Measurements from ENCODE around the gene PITPNB. TPM values are rescaled to one million over a fixed set of nuclear protein-coding genes. Genes with fewer than 3 reads are reported as not detected.

Gene PITPNB
- total RNA-seq, 2 experiments from 2014 or later: 109 to 124 TPM

DNA sequence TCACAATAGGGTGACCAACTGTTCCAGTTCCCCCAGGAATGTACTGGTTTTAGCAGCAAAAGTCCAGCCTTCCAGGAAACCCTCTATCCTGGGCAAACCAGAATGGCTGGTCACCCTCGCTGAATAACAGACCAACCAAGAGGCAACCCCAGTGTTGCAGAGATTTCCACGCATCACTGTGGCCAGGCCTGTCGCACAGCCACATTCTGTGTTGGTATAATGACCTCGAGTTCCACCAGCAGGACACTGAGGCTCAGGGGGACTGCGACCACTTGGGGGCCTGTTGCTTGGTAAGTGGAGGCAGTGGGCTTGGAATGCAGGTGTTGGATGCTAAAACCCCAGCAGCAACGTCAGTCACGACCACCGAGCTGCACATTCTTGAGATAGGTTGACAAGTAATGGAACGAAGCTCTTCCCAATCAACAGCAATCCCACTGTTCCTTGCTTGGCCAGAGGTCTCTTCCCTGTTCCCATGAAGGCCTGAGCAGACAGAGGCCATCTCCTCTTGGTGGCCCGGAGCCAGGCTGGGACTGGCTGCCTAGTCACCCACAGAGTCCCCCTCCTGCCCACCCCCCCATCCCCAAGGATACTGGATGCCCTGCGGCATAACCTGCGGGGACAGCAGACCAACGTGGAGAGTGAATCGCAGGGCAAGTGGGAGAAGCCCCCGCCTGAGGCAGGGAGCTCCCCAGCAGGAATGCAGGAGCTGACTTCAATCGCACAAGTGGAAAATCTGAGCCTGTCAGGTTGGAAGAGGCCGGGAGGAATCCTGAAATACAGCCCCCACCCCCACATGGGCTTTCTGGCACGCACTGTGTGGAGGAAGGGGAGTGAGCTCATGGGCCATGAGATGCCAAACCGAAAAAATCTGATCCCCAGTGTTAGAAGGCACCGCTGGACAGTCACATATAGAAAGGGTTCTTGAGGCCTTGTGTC is 74.1 kb downstream of the PITPNB start:
- no peaks in the 10 kb centered on the region for H3K27me3 Mint-ChIP-seq
- H3K9me3 Mint-ChIP-seq: no peaks in the 10 kb centered on the region
- H3K36me3 Mint-ChIP-seq: peaks cover 24% of the 10 kb centered on the region
- no peak overlapping the region for H3K27ac Mint-ChIP-seq
- no peak overlapping the region for H3K4me3 Mint-ChIP-seq
- DNase-seq: no peak
- H3K4me1 Mint-ChIP-seq: peaks cover 1% of the 10 kb centered on the region

- Mint-ChIP-seq H3K27me3 (no peaks in the 10 kb centered on the region), H3K36me3 (peaks cover 25% of the 10 kb centered on the region), H3K27ac (no peak overlapping the region), H3K4me1 (peaks cover 1% of the 10 kb centered on the region), H3K4me3 (no peak overlapping the region), H3K9me3 (no peaks in the 10 kb centered on the region)
- DNase-seq: no peak
Observed at GRCh38 chr22:27844256-27844655, 74.8 kb downstream of the PITPNB start.

- no peaks in the 10 kb centered on the region for H3K27me3 Mint-ChIP-seq
- H3K9me3 Mint-ChIP-seq: peaks cover 3% of the 10 kb centered on the region
- no peak overlapping the region for H3K4me3 Mint-ChIP-seq
- H3K4me1 Mint-ChIP-seq: no peaks in the 10 kb centered on the region
- no peak for DNase-seq
- peaks cover 22% of the 10 kb centered on the region for H3K36me3 Mint-ChIP-seq
- no peak overlapping the region for H3K27ac Mint-ChIP-seq
Observed at GRCh38 chr22:27843441-27843840, 75.6 kb downstream of the PITPNB start.

DNA sequence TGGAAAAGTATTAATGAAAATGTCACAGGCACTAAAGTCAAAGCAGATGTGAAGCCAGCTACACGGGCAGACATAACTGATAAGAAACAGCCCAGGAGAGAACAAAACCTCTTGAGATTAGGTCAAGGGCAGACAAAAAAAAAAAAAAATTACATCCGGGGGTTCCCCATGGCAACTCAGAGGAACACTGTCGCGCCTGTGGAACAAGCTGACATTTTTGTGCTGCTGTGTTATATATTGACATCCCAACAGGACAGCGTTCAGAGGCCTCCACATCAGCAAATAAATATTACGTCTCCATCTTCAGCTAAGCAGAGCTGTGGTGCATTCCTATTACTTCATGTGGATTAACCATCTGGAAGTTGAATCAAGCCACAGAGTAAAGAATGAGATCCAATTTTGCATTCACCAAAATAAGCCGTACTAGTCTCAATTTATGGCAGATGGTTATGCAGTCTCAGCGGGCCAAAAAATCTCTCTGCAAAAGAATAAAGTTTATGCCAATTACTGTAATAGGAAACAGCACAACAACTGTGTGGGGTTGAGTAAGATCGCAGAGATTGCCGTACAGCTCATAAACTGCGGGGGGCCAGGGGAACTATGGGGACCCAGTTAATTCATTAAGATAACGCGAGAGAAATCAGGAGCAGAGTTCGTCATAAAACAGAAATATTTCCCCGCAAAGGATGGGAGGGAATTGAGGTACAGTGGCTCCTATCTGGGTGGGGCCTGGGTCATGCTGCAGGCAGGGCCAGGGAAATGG is 76.2 kb downstream of the PITPNB start:
- peaks cover 3% of the 10 kb centered on the region for H3K9me3 Mint-ChIP-seq
- no peaks in the 10 kb centered on the region for H3K27me3 Mint-ChIP-seq
- H3K36me3 Mint-ChIP-seq: peaks cover 20% of the 10 kb centered on the region
- DNase-seq: no peak
- H3K4me1 Mint-ChIP-seq: no peaks in the 10 kb centered on the region
- H3K4me3 Mint-ChIP-seq: no peak overlapping the region
- H3K27ac Mint-ChIP-seq: no peak overlapping the region

- Mint-ChIP-seq H3K4me1 (no peaks in the 10 kb centered on the region), H3K27ac (no peak overlapping the region), H3K9me3 (peaks cover 8% of the 10 kb centered on the region), H3K4me3 (no peak overlapping the region), H3K27me3 (no peaks in the 10 kb centered on the region), H3K36me3 (peaks cover 22% of the 10 kb centered on the region)
- no peak for DNase-seq
Observed at GRCh38 chr22:27842201-27842600, 76.9 kb downstream of the PITPNB start.

DNA sequence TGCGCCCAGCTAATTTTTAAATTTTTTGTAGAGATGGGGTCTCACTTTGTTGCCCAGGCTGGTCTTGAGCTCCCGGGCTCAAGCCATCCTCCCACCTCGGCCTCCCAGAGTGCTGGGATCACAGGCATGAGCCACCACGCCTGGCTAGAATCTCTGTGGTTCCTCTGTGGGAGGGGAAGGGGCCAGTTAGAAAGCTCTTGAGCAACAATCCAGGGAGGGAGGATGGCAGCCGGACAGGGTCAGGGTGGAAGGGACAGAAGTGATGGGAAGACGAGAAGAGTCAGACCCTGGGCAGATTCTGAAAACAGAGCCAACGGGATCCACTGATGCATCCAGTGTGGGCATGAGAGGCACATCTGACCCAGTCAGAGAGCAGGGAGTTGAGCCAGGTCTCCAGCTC is 78.6 kb downstream of the PITPNB start:
- Mint-ChIP-seq H3K27me3 (no peaks in the 10 kb centered on the region), H3K4me3 (no peak overlapping the region), H3K27ac (no peak overlapping the region), H3K4me1 (no peaks in the 10 kb centered on the region), H3K36me3 (peaks cover 22% of the 10 kb centered on the region), H3K9me3 (peaks cover 11% of the 10 kb centered on the region)
- DNase-seq: no peak

GRCh38 chr22:27839057-27839660 is 79.9 kb downstream of the PITPNB start:
- H3K4me3 Mint-ChIP-seq: no peak overlapping the region
- peaks cover 20% of the 10 kb centered on the region for H3K36me3 Mint-ChIP-seq
- DNase-seq: no peak
- no peaks in the 10 kb centered on the region for H3K4me1 Mint-ChIP-seq
- no peak overlapping the region for H3K27ac Mint-ChIP-seq
- no peaks in the 10 kb centered on the region for H3K27me3 Mint-ChIP-seq
- peaks cover 11% of the 10 kb centered on the region for H3K9me3 Mint-ChIP-seq

- DNase-seq: no peak
- no peak overlapping the region for H3K4me3 Mint-ChIP-seq
- peaks cover 11% of the 10 kb centered on the region for H3K9me3 Mint-ChIP-seq
- peaks cover 12% of the 10 kb centered on the region for H3K4me1 Mint-ChIP-seq
- H3K36me3 Mint-ChIP-seq: peaks cover 20% of the 10 kb centered on the region
- H3K27me3 Mint-ChIP-seq: no peaks in the 10 kb centered on the region
- H3K27ac Mint-ChIP-seq: no peak overlapping the region
Observed at GRCh38 chr22:27836181-27836580, 82.9 kb downstream of the PITPNB start.

DNA sequence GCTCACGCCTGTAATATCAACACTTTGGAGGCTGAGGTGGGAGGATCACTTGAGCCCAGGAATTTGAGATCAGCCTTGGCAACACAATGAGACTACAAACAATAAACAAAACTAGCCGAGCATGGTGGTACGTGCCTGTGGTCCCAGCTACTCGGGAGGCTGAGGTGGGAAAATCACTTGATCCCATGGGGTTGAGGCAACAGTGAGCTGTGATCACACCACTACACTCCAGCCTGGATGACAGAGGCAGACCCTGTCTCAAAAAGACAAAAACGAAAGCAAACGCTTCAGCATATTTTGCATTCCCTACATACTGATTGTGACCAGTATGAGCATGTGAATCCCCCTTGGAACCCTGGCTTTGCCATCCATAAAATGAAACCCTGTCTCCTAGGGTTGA is 83.6 kb downstream of the PITPNB start:
- Mint-ChIP-seq H3K27me3 (no peaks in the 10 kb centered on the region), H3K9me3 (peaks cover 11% of the 10 kb centered on the region), H3K27ac (no peak overlapping the region), H3K4me1 (peaks cover 12% of the 10 kb centered on the region), H3K4me3 (no peak overlapping the region), H3K36me3 (peaks cover 19% of the 10 kb centered on the region)
- no peak for DNase-seq

- Mint-ChIP-seq H3K36me3 (peaks cover 14% of the 10 kb centered on the region), H3K4me1 (peaks cover 12% of the 10 kb centered on the region), H3K9me3 (peaks cover 11% of the 10 kb centered on the region), H3K27ac (no peak overlapping the region), H3K27me3 (no peaks in the 10 kb centered on the region), H3K4me3 (no peak overlapping the region)
- no peak for DNase-seq
Observed at GRCh38 chr22:27834364-27835185, 84.5 kb downstream of the PITPNB start.

DNA sequence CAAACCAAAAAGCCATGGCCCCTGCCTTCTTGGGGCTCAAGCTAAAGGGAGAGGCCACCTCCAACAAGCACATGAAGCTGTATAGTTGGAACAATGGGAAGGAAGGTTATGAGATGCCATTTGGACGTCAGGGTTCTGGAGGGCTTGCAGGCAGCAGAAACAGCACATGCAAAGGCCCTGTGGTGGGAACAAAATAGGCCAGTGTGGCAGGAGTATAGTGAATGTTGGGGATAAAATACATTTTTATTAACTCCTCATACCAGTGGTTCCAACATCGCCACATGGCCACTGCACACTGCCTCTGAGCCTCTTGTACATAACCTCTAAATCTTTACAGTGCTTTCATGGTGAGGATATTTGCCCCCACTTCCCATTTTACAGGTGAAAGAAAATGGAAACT is 85.3 kb downstream of the PITPNB start:
- no peak for DNase-seq
- H3K9me3 Mint-ChIP-seq: peaks cover 10% of the 10 kb centered on the region
- H3K27me3 Mint-ChIP-seq: no peaks in the 10 kb centered on the region
- no peak overlapping the region for H3K4me3 Mint-ChIP-seq
- peaks cover 11% of the 10 kb centered on the region for H3K36me3 Mint-ChIP-seq
- H3K27ac Mint-ChIP-seq: no peak overlapping the region
- H3K4me1 Mint-ChIP-seq: peaks cover 12% of the 10 kb centered on the region

DNA sequence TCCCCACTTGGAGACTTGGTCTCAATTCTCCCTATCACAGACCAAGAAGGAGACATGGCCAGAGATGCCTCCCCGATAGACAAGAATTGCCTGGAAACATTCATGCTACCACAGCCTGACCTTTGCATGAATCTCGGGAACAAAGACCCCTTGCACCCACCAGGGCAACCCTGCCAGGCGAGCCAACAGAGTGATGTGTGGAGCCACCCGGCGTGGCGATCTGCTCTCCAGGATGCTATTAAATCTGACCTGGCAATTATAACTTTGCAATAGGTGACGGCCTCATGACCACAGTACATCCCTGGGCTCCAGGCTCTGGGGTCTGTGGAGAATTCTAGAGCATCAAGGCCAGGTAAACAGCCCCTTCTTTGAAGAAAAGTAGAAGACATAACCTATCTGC is 86.5 kb downstream of the PITPNB start:
- Mint-ChIP-seq H3K9me3 (peaks cover 5% of the 10 kb centered on the region), H3K27me3 (no peaks in the 10 kb centered on the region), H3K36me3 (peaks cover 6% of the 10 kb centered on the region), H3K27ac (no peak overlapping the region), H3K4me3 (no peak overlapping the region), H3K4me1 (peaks cover 12% of the 10 kb centered on the region)
- DNase-seq: no peak

DNA sequence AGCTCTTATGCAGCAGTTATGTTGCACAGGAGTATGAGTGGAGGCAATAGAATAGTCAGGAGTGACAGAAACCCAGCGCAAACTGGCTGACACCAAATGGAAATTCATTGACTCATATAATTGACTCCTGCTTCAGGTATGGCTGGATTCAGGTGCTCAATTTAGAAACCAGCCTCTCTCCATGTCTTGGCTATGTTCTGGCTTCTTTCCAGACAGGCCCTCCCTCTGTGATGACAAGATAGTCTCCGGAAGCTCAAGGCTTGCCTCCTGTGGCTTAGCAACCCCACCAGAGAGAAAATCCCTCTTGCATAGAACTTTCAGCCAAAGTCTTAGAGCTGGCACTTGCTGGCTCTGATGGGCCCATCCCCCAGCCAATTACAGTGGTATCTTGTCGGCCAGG is 89.4 kb downstream of the PITPNB start:
- Mint-ChIP-seq H3K36me3 (no peaks in the 10 kb centered on the region), H3K27me3 (no peaks in the 10 kb centered on the region), H3K4me3 (no peak overlapping the region), H3K4me1 (peaks cover 12% of the 10 kb centered on the region), H3K27ac (no peak overlapping the region), H3K9me3 (no peaks in the 10 kb centered on the region)
- no peak for DNase-seq
